ENCODE data around the gene GPBP1.

GRCh38 chr5:57216714-57217113 is 42.9 kb downstream of the GPBP1 start:
- no peak for TF ChIP-seq CTCF (IDR thresholded peaks at IDR 0.05; ENCODE audit: borderline replicate concordance, extremely low read depth, low read length, poor library complexity, severe bottlenecking)
- TF ChIP-seq EZH2 (IDR thresholded peaks at IDR 0.05; ENCODE audit: borderline replicate concordance, low read depth, low read length, severe bottlenecking) = no peak

Data from DND-41 (cell line).